Measurements from ENCODE around the gene MAGEB17.
"Not testable (repeated sequence)": the region's sequence is repeated elsewhere in the genome, so short reads cannot be mapped to it uniquely, and the experiment has no call there.

The MAGEB17 gene

GRCh38 chrX:16177260-16177659, 10.0 kb downstream of the MAGEB17 start:
- Mint-ChIP-seq H3K9me3 (no peaks in the 10 kb centered on the region), H3K27ac (no peak overlapping the region), H3K36me3 (no peaks in the 10 kb centered on the region), H3K4me1 (no peaks in the 10 kb centered on the region), H3K4me3 (no peak overlapping the region)
- ATAC-seq (no peak), DNase-seq (ENCODE audit: low spot score in 2 of 2) (no peak)

- not testable (repeated sequence) for DNase-seq (ENCODE audit: low spot score in 2 of 2); H3K4me1 Mint-ChIP-seq; H3K36me3 Mint-ChIP-seq; H3K4me3 Mint-ChIP-seq; ATAC-seq; H3K9me3 Mint-ChIP-seq; H3K27ac Mint-ChIP-seq
These were observed 16.6 kb downstream of the MAGEB17 start for GRCh38 chrX:16183843-16184242.

- Mint-ChIP-seq H3K4me1 (peaks cover 6% of the 10 kb centered on the region), H3K9me3 (no peaks in the 10 kb centered on the region), H3K36me3 (no peaks in the 10 kb centered on the region), H3K27ac (peak overlapping the region; percentile 83), H3K4me3 (no peak overlapping the region)
- ATAC-seq, result peak; percentile 95
- DNase-seq (ENCODE audit: low spot score in 2 of 2), result no peak
These were observed 18.4 kb downstream of the MAGEB17 start for GRCh38 chrX:16185725-16186136.

GRCh38 chrX:16186380-16187007, 19.2 kb downstream of the MAGEB17 start:
- Mint-ChIP-seq H3K4me1 (peaks cover 6% of the 10 kb centered on the region), H3K36me3 (no peaks in the 10 kb centered on the region), H3K4me3 (no peak overlapping the region), H3K27ac (no peak overlapping the region), H3K9me3 (no peaks in the 10 kb centered on the region)
- ATAC-seq (no peak), DNase-seq (ENCODE audit: low spot score in 2 of 2) (no peak)

GRCh38 chrX:16187024-16187760, 19.9 kb downstream of the MAGEB17 start:
- Mint-ChIP-seq H3K9me3 (no peaks in the 10 kb centered on the region), H3K4me3 (no peak overlapping the region), H3K4me1 (peaks cover 6% of the 10 kb centered on the region), H3K36me3 (no peaks in the 10 kb centered on the region), H3K27ac (no peak overlapping the region)
- ATAC-seq (no peak), DNase-seq (ENCODE audit: low spot score in 2 of 2) (no peak)

- Mint-ChIP-seq H3K9me3 (no peaks in the 10 kb centered on the region), H3K4me3 (no peak overlapping the region), H3K27ac (no peak overlapping the region), H3K36me3 (no peaks in the 10 kb centered on the region), H3K4me1 (peaks cover 6% of the 10 kb centered on the region)
- ATAC-seq, result peak; percentile 24
- no peak for DNase-seq (ENCODE audit: low spot score in 2 of 2)
These were observed 21.4 kb downstream of the MAGEB17 start for GRCh38 chrX:16188687-16189086.

- Mint-ChIP-seq H3K27ac (no peak overlapping the region), H3K9me3 (no peaks in the 10 kb centered on the region), H3K4me1 (no peaks in the 10 kb centered on the region), H3K36me3 (no peaks in the 10 kb centered on the region), H3K4me3 (no peak overlapping the region)
- ATAC-seq, result no peak
- no peak for DNase-seq (ENCODE audit: low spot score in 2 of 2)
These were observed 24.3 kb downstream of the MAGEB17 start for GRCh38 chrX:16191605-16192004.

GRCh38 chrX:16196829-16197228, 29.5 kb downstream of the MAGEB17 start:
- Mint-ChIP-seq H3K4me1 (no peaks in the 10 kb centered on the region), H3K9me3 (no peaks in the 10 kb centered on the region), H3K36me3 (no peaks in the 10 kb centered on the region), H3K27ac (no peak overlapping the region), H3K4me3 (no peak overlapping the region)
- DNase-seq (ENCODE audit: low spot score in 2 of 2) (no peak), ATAC-seq (no peak)

GRCh38 chrX:16199343-16199742, 32.1 kb downstream of the MAGEB17 start:
- Mint-ChIP-seq H3K9me3 (no peaks in the 10 kb centered on the region), H3K36me3 (no peaks in the 10 kb centered on the region), H3K27ac (no peak overlapping the region), H3K4me1 (no peaks in the 10 kb centered on the region), H3K4me3 (no peak overlapping the region)
- DNase-seq (ENCODE audit: low spot score in 2 of 2) (no peak), ATAC-seq (no peak)

GRCh38 chrX:16202943-16203342, 35.7 kb downstream of the MAGEB17 start:
- no peak overlapping the region for H3K27ac Mint-ChIP-seq
- no peaks in the 10 kb centered on the region for H3K4me1 Mint-ChIP-seq
- H3K9me3 Mint-ChIP-seq, result no peaks in the 10 kb centered on the region
- no peaks in the 10 kb centered on the region for H3K36me3 Mint-ChIP-seq
- no peak for ATAC-seq
- no peak for DNase-seq (ENCODE audit: low spot score in 2 of 2)
- H3K4me3 Mint-ChIP-seq, result no peak overlapping the region

GRCh38 chrX:16204538-16204937, 37.3 kb downstream of the MAGEB17 start:
- Mint-ChIP-seq H3K36me3 (no peaks in the 10 kb centered on the region), H3K9me3 (no peaks in the 10 kb centered on the region), H3K27ac (no peak overlapping the region), H3K4me3 (no peak overlapping the region), H3K4me1 (no peaks in the 10 kb centered on the region)
- ATAC-seq (no peak), DNase-seq (ENCODE audit: low spot score in 2 of 2) (no peak)

GRCh38 chrX:16205840-16206239, 38.6 kb downstream of the MAGEB17 start:
- H3K27ac Mint-ChIP-seq, result no peak overlapping the region
- H3K9me3 Mint-ChIP-seq, result no peaks in the 10 kb centered on the region

GRCh38 chrX:16207634-16208033, 40.4 kb downstream of the MAGEB17 start:
- no peaks in the 10 kb centered on the region for H3K9me3 Mint-ChIP-seq
- H3K4me1 Mint-ChIP-seq, result no peaks in the 10 kb centered on the region
- H3K27ac Mint-ChIP-seq, result no peak overlapping the region
- H3K36me3 Mint-ChIP-seq, result no peaks in the 10 kb centered on the region
- no peak for ATAC-seq
- H3K4me3 Mint-ChIP-seq, result no peak overlapping the region
- no peak for DNase-seq (ENCODE audit: low spot score in 2 of 2)

More at GRCh38 chrX:16205840-16206239, 38.6 kb downstream of the MAGEB17 start:
- no peak for DNase-seq (ENCODE audit: low spot score in 2 of 2)
- Mint-ChIP-seq H3K36me3 (no peaks in the 10 kb centered on the region), H3K4me3 (no peak overlapping the region), H3K4me1 (no peaks in the 10 kb centered on the region)
- no peak for ATAC-seq

GRCh38 chrX:16208601-16209000, 41.3 kb downstream of the MAGEB17 start:
- H3K4me1 Mint-ChIP-seq, result no peaks in the 10 kb centered on the region
- no peak overlapping the region for H3K27ac Mint-ChIP-seq
- no peaks in the 10 kb centered on the region for H3K9me3 Mint-ChIP-seq
- no peaks in the 10 kb centered on the region for H3K36me3 Mint-ChIP-seq
- no peak overlapping the region for H3K4me3 Mint-ChIP-seq
- no peak for DNase-seq (ENCODE audit: low spot score in 2 of 2)
- ATAC-seq, result no peak

- H3K4me3 Mint-ChIP-seq, result no peak overlapping the region
- ATAC-seq (no peak), DNase-seq (ENCODE audit: low spot score in 2 of 2) (no peak)
- H3K4me1 Mint-ChIP-seq, result no peaks in the 10 kb centered on the region
- H3K9me3 Mint-ChIP-seq, result no peaks in the 10 kb centered on the region
- no peak overlapping the region for H3K27ac Mint-ChIP-seq
- no peaks in the 10 kb centered on the region for H3K36me3 Mint-ChIP-seq
These were observed 42.8 kb downstream of the MAGEB17 start for GRCh38 chrX:16210061-16210460.

GRCh38 chrX:16212024-16212423, 44.7 kb downstream of the MAGEB17 start:
- Mint-ChIP-seq H3K36me3 (no peaks in the 10 kb centered on the region), H3K4me1 (no peaks in the 10 kb centered on the region), H3K4me3 (no peak overlapping the region), H3K27ac (no peak overlapping the region), H3K9me3 (no peaks in the 10 kb centered on the region)
- no peak for DNase-seq (ENCODE audit: low spot score in 2 of 2)
- no peak for ATAC-seq
